Activated effector memory CD4-positive, alpha-beta T cell treated with anti-CD3 and anti-CD28 coated beads, Interleukin-2, amount 50 U/mL, for 16 hours (primary cell): Measurements from ENCODE around the gene PLS3.

Experiments used
- DNase-seq: peaks from one replicate; pipeline ENCODE4 v3.0.0-alpha.2; 2020

Gene PLS3

GRCh38 chrX:115696939-115697338 lies 136.0 kb downstream of the PLS3 start:
- DNase-seq = no peak

- DNase-seq = no peak
Measured at GRCh38 chrX:115697806-115698205, 136.8 kb downstream of the PLS3 start.
